LNCAP (cell line): ENCODE data around the gene TSACC.

ENCODE experiments used
- CTCF ChIP-seq: fragments of 450-650 bp; IDR thresholded peaks from 2 replicates; pipeline ENCODE4 v1.5.1; 2017; ENCODE audit warnings: mild to moderate bottlenecking

Gene TSACC

GRCh38 chr1:156303241-156303640, 35.1 kb upstream of the TSACC start:
- no peak for TF ChIP-seq CTCF

GRCh38 chr1:156305215-156305614, 33.1 kb upstream of the TSACC start:
- TF ChIP-seq CTCF = no peak

GRCh38 chr1:156308078-156308477, 30.2 kb upstream of the TSACC start:
- TF ChIP-seq CTCF = no peak

GRCh38 chr1:156310962-156311361, 27.4 kb upstream of the TSACC start:
- TF ChIP-seq CTCF = no peak

- no peak for TF ChIP-seq CTCF
Measured at GRCh38 chr1:156316909-156317308, 21.4 kb upstream of the TSACC start.

- peak; percentile 68 for TF ChIP-seq CTCF
Measured at GRCh38 chr1:156319664-156320063, 18.7 kb upstream of the TSACC start.

- TF ChIP-seq CTCF = no peak
Measured at GRCh38 chr1:156320560-156320959, 17.8 kb upstream of the TSACC start.

- TF ChIP-seq CTCF = no peak; the same call in 1 of the 2 replicates
Measured at GRCh38 chr1:156336242-156336641, 2.1 kb upstream of the TSACC start.
